Duodenal mucosa (tissue), 2 donors: Measurements from ENCODE around the gene ATAD3B.
"Not testable (repeated sequence)": the region's sequence is repeated elsewhere in the genome, so short reads cannot be mapped to it uniquely, and the experiment has no call there.

Experiments used
- H3K27ac ChIP-seq: one replicate; pipeline ENCODE4 v1.7.0; 2013; ENCODE audit warnings: low read depth, low read length
- H3K27me3 ChIP-seq, 2 donors: one replicate each; pipeline ENCODE4 v1.7.0; 2013; ENCODE audit warnings: low read length in 2 of 2, control low read depth in 1 of 2; ENCODE audit not compliant: insufficient read depth in 2 of 2, control insufficient read depth in 1 of 2
- H3K36me3 ChIP-seq, 2 donors: one replicate each; pipeline ENCODE4 v1.7.0; 2013; ENCODE audit warnings: low read length in 2 of 2, control low read depth in 1 of 2; ENCODE audit not compliant: insufficient read depth in 2 of 2, control insufficient read depth in 1 of 2
- H3K4me1 ChIP-seq, 2 donors: one replicate each; pipeline ENCODE4 v1.7.0; 2013; ENCODE audit warnings: low read length in 2 of 2, control low read depth in 1 of 2; ENCODE audit not compliant: insufficient read depth in 2 of 2, control insufficient read depth in 1 of 2
- H3K4me3 ChIP-seq, 2 donors: one replicate each; pipeline ENCODE4 v1.7.0; 2013; ENCODE audit warnings: low read length in 2 of 2, low read depth in 1 of 2
- H3K9ac ChIP-seq, 2 donors: one replicate each; pipeline ENCODE4 v1.7.0; 2013; ENCODE audit warnings: low read length in 2 of 2, low read depth in 1 of 2
- H3K9me3 ChIP-seq, 2 donors: one replicate each; pipeline ENCODE4 v1.7.0; 2013; ENCODE audit warnings: low read length in 2 of 2, control low read depth in 1 of 2; ENCODE audit not compliant: control insufficient read depth in 1 of 2

The ATAD3B gene

GRCh38 chr1:1438531-1439381 lies 32.8 kb upstream of the ATAD3B start:
- H3K27ac ChIP-seq, result no peak overlapping the region
- H3K4me3 ChIP-seq, result peak overlapping the region; percentile 21 to 45
- H3K27me3 ChIP-seq, result peaks cover 6 to 9% of the 10 kb centered on the region in 2 donors
- no peak overlapping the region for H3K9ac ChIP-seq
- H3K4me1 ChIP-seq, result peaks cover 41 to 45% of the 10 kb centered on the region in 2 donors
- H3K36me3 ChIP-seq, result no peaks in the 10 kb centered on the region
- no peaks in the 10 kb centered on the region for H3K9me3 ChIP-seq

- Histone ChIP-seq H3K27me3 (peaks cover 6 to 9% of the 10 kb centered on the region in 2 donors), H3K4me3 (no peak overlapping the region), H3K9ac (no peak overlapping the region), H3K4me1 (peaks cover 36 to 37% of the 10 kb centered on the region in 2 donors), H3K36me3 (no peaks in the 10 kb centered on the region), H3K9me3 (no peaks in the 10 kb centered on the region), H3K27ac (no peak overlapping the region)
Measured at GRCh38 chr1:1439546-1440261, 31.9 kb upstream of the ATAD3B start.

GRCh38 chr1:1440262-1441001 lies 31.1 kb upstream of the ATAD3B start:
- H3K9me3 ChIP-seq, result no peaks in the 10 kb centered on the region
- H3K4me3 ChIP-seq, result peak overlapping the region in 1 of 2 donors; percentile 40
- H3K27me3 ChIP-seq, result peaks cover 6 to 9% of the 10 kb centered on the region in 2 donors
- no peak overlapping the region for H3K9ac ChIP-seq
- no peaks in the 10 kb centered on the region for H3K36me3 ChIP-seq
- no peak overlapping the region for H3K27ac ChIP-seq
- H3K4me1 ChIP-seq, result peaks cover 30 to 31% of the 10 kb centered on the region in 2 donors

GRCh38 chr1:1441002-1441888 lies 30.3 kb upstream of the ATAD3B start:
- Histone ChIP-seq H3K36me3 (no peaks in the 10 kb centered on the region), H3K27ac (no peak overlapping the region), H3K4me1 (peaks cover 26 to 27% of the 10 kb centered on the region in 2 donors), H3K9me3 (no peaks in the 10 kb centered on the region), H3K4me3 (no peak overlapping the region), H3K27me3 (peaks cover 6% of the 10 kb centered on the region in 2 donors), H3K9ac (no peak overlapping the region)

- Histone ChIP-seq H3K36me3 (no peaks in the 10 kb centered on the region), H3K27me3 (no peaks in the 10 kb centered on the region), H3K4me3 (no peak overlapping the region), H3K4me1 (peaks cover 20 to 22% of the 10 kb centered on the region in 2 donors), H3K9ac (no peak overlapping the region), H3K9me3 (no peaks in the 10 kb centered on the region), H3K27ac (no peak overlapping the region)
Measured at GRCh38 chr1:1442069-1442770, 29.3 kb upstream of the ATAD3B start.

GRCh38 chr1:1446631-1447030 lies 24.9 kb upstream of the ATAD3B start:
- H3K9me3 ChIP-seq, H3K27ac ChIP-seq: not testable (repeated sequence)

GRCh38 chr1:1449099-1449739 lies 22.3 kb upstream of the ATAD3B start, which contains the start of gene ATAD3C:
ATAD3C (plus strand) TSS chr1:1449689; CDS start chr1:1450684, 995 bp downstream.
- Histone ChIP-seq H3K9me3 (no peaks in the 10 kb centered on the region), H3K27me3 (no peaks in the 10 kb centered on the region), H3K9ac (no peak within 1 kb of the TSS), H3K36me3 (no peaks in the 10 kb centered on the region), H3K4me1 (no peaks in the 10 kb centered on the region), H3K4me3 (no peak within 1 kb of the TSS), H3K27ac (no peak within 1 kb of the TSS)

More at GRCh38 chr1:1446631-1447030, 24.9 kb upstream of the ATAD3B start:
- not testable (repeated sequence) for H3K4me1 ChIP-seq, H3K9ac ChIP-seq, H3K36me3 ChIP-seq, H3K4me3 ChIP-seq, H3K27me3 ChIP-seq

GRCh38 chr1:1450616-1451015 lies 20.9 kb upstream of the ATAD3B start:
- not testable (repeated sequence) for H3K4me1 ChIP-seq, H3K27me3 ChIP-seq, H3K4me3 ChIP-seq, H3K27ac ChIP-seq, H3K36me3 ChIP-seq, H3K9ac ChIP-seq, H3K9me3 ChIP-seq
